Activated T-helper 1 cell treated with Interleukin-2 at 50 U/mL for 16 hours (primary cell): ENCODE data around the gene LITAF.
"Not testable (repeated sequence)": the region's sequence is repeated elsewhere in the genome, so short reads cannot be mapped to it uniquely, and the experiment has no call there.

Experiments
- DNase-seq: peaks from one replicate; pipeline ENCODE4 v3.0.0-alpha.2; 2020; ENCODE audit warnings: low read depth

The LITAF gene

GRCh38 chr16:11572301-11572995, 14.3 kb downstream of the LITAF start:
- peak; percentile 31 for DNase-seq

- DNase-seq = no peak
Observed at GRCh38 chr16:11571549-11571948, 15.2 kb downstream of the LITAF start.

GRCh38 chr16:11570806-11571205, 15.9 kb downstream of the LITAF start:
- no peak for DNase-seq

- no peak for DNase-seq
Observed at GRCh38 chr16:11570258-11570657, 16.5 kb downstream of the LITAF start.

- no peak for DNase-seq
Observed at GRCh38 chr16:11566398-11566797, 20.3 kb downstream of the LITAF start.

- no peak for DNase-seq
Observed at GRCh38 chr16:11565665-11566064, 21.1 kb downstream of the LITAF start.

- DNase-seq = no peak
Observed at GRCh38 chr16:11564046-11564926, 22.4 kb downstream of the LITAF start.

- DNase-seq = no peak
Observed at GRCh38 chr16:11563493-11564040, 23.2 kb downstream of the LITAF start.

- no peak for DNase-seq
Observed at GRCh38 chr16:11562941-11563340, 23.8 kb downstream of the LITAF start.

- no peak for DNase-seq
Observed at GRCh38 chr16:11562411-11562810, 24.3 kb downstream of the LITAF start.

- DNase-seq = no peak
Observed at GRCh38 chr16:11561856-11562255, 24.9 kb downstream of the LITAF start.

GRCh38 chr16:11561454-11561805, 25.3 kb downstream of the LITAF start:
- DNase-seq = no peak

- DNase-seq = peak; percentile 55
Observed at GRCh38 chr16:11560701-11561453, 25.8 kb downstream of the LITAF start.

- not testable (repeated sequence) for DNase-seq
Observed at GRCh38 chr16:11558308-11558823, 28.4 kb downstream of the LITAF start.

GRCh38 chr16:11557801-11558200, 28.9 kb downstream of the LITAF start:
- DNase-seq = no peak

GRCh38 chr16:11556945-11557720, 29.6 kb downstream of the LITAF start:
- no peak for DNase-seq

- DNase-seq = no peak
Observed at GRCh38 chr16:11556214-11556819, 30.4 kb downstream of the LITAF start.

- DNase-seq = no peak
Observed at GRCh38 chr16:11554053-11554452, 32.7 kb downstream of the LITAF start.

GRCh38 chr16:11553371-11553770, 33.3 kb downstream of the LITAF start:
- DNase-seq = no peak

GRCh38 chr16:11552440-11552839, 34.3 kb downstream of the LITAF start:
- no peak for DNase-seq

GRCh38 chr16:11551842-11552241, 34.9 kb downstream of the LITAF start:
- DNase-seq = no peak
